Testis (tissue), 3 donors: ENCODE data around the gene ATP6V0A4. TPM values are rescaled to one million over a fixed set of nuclear protein-coding genes. Genes with fewer than 3 reads are reported as not detected.

Experiments
- DNase-seq: peaks from one replicate; pipeline ENCODE4 v3.0.0-alpha.2; 2019
- H3K27ac ChIP-seq, 2 donors: fragments of 200-600 bp; sonication (generic); one replicate each; pipeline ENCODE4 v1.5.1; 2019
- H3K27me3 ChIP-seq: fragments of 200-600 bp; sonication (generic); one replicate; pipeline ENCODE4 v1.5.1; 2019
- H3K36me3 ChIP-seq: fragments of 200-600 bp; sonication (generic); one replicate; pipeline ENCODE4 v1.5.1; 2017; ENCODE audit warnings: low read depth; ENCODE audit errors: missing control alignments
- H3K4me1 ChIP-seq: fragments of 200-600 bp; sonication (generic); one replicate; pipeline ENCODE4 v1.5.1; 2019
- H3K4me3 ChIP-seq, 2 donors: fragments of 200-600 bp; sonication (generic); one replicate each; pipeline ENCODE4 v1.5.1; 2017 to 2019
- H3K9me3 ChIP-seq: fragments of 200-600 bp; sonication (generic); one replicate; pipeline ENCODE4 v1.5.1; 2017
- CTCF ChIP-seq, 3 experiments: fragments of 450-650 bp in 2 of 3; fragments of 200-600 bp in 1 of 3; sonication (generic) in 1 of 3; IDR thresholded peaks; one replicate each; pipeline ENCODE4 v1.5.1; 2016 to 2019; ENCODE audit warnings: antibody characterized with exemption in 3 of 3, mild to moderate bottlenecking in 2 of 3, moderate library complexity in 1 of 3
- POLR2A ChIP-seq: fragments of 450-650 bp; IDR thresholded peaks from one replicate; pipeline ENCODE4 v1.6.1; 2017; ENCODE audit warnings: antibody characterized with exemption, mild to moderate bottlenecking, moderate library complexity
- WGBS, 2 donors: methylation state at CpG; one replicate each; pipeline ENCODE4 v1.1.5; 2018; 5-methylcytosine and 5-hydroxymethylcytosine counted together
- intact Hi-C: fragments of 100-400 bp; cut with DNase I; formaldehyde crosslinking; loops from one replicate; pipeline ENCODE4 v1.15.1; 2023; ENCODE audit warnings: low total_unique reads
- polyA plus RNA-seq: library from polyadenylated mRNA; stranded (reverse); fragments of 350-450 nt; fragmentation: Illumina TruSeq; extraction: RNeasy Lipid Tissue Mini Kit (QIAGEN cat#74804); gene quantifications from one replicate; pipeline ENCODE4 v1.2.3, GENCODE V29; 2014; ENCODE audit warnings: low read depth, low replicate concordance; ENCODE audit not compliant: insufficient read depth
- total RNA-seq, 2 donors: library from RNA; depleted of rRNA; stranded (reverse); fragments of >200 nt; gene quantifications; one replicate each; pipeline ENCODE4 v1.2.3, GENCODE V29; 2016

The ATP6V0A4 gene
- total and polyA plus RNA-seq, 3 donors from 2014 or later: 0.65 to 1.8 (median 0.79) TPM

DNA sequence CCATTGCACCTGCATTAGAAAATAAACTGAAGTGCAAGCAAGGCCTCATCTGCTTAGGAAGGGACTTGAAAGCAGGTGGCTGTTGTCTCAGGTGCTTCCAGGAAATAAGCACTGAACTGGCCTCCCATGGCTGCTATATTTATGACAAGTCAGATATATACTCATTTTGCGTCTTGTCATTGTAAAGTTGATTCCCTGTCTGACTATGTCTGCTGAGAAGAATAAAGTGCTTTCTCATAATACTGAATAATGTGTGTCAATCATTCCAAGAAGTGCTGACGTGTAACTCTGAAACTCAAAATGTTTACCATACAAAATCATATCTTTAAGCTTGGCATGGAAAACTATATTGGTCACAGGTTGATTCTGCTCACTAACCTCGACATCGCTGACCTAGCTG is 51.9 kb downstream of the ATP6V0A4 start:
- WGBS, 2 donors: 92 to 95% methylated on average over 4 of the region's 4 CpGs
- H3K4me3 ChIP-seq: no peak overlapping the region
- H3K36me3 ChIP-seq: no peaks in the 10 kb centered on the region

DNA sequence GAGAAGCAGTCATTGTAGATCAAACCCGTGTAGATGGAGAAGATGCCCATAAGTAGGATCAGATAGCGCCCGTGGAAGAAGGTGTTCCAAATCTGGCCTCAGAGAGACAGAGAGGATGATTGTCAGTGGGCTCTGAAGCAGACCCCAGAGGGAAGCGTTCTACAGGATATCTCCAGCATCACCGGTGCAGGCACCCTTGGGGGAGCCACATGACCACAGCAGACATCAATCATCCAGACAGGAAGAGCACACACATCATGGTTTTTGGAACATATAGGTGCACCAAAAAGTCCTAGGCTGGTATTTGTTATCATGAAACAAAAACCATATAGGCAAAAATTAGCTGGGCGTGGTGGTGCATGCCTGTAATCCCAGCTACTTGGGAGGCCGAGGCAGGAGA is 52.8 kb downstream of the ATP6V0A4 start:
- intact Hi-C loops: no loop called here
- H3K27me3 ChIP-seq: no peaks in the 10 kb centered on the region
- TF ChIP-seq POLR2A (no peak), CTCF (IDR thresholded peaks at IDR 0.05) (no peak)
- no peak overlapping the region for H3K4me3 ChIP-seq
- H3K4me1 ChIP-seq: no peaks in the 10 kb centered on the region
- H3K36me3 ChIP-seq: no peaks in the 10 kb centered on the region
- no peaks in the 10 kb centered on the region for H3K9me3 ChIP-seq
- 92 to 95% methylated on average over 5 to 7 of the region's 7 CpGs for WGBS, 2 donors
- DNase-seq: no peak
- no peak overlapping the region for H3K27ac ChIP-seq

More for the DNA sequence above, 51.9 kb downstream of the ATP6V0A4 start:
- H3K27me3 ChIP-seq: no peaks in the 10 kb centered on the region
- H3K27ac ChIP-seq: no peak overlapping the region
- no peak for DNase-seq
- H3K4me1 ChIP-seq: no peaks in the 10 kb centered on the region
- H3K9me3 ChIP-seq: no peaks in the 10 kb centered on the region
- intact Hi-C loops: no loop called here
- TF ChIP-seq POLR2A: no peak
- no peak for TF ChIP-seq CTCF (IDR thresholded peaks at IDR 0.05)

- no peaks in the 10 kb centered on the region for H3K27me3 ChIP-seq
- DNase-seq: no peak
- H3K4me1 ChIP-seq: no peaks in the 10 kb centered on the region
- H3K4me3 ChIP-seq: no peak overlapping the region
- no peaks in the 10 kb centered on the region for H3K36me3 ChIP-seq
- intact Hi-C loops: no loop called here
- no peaks in the 10 kb centered on the region for H3K9me3 ChIP-seq
- H3K27ac ChIP-seq: no peak overlapping the region
- WGBS, 2 donors: 91 to 99% methylated on average over 5 of the region's 5 CpGs
- TF ChIP-seq POLR2A: no peak
- TF ChIP-seq CTCF (IDR thresholded peaks at IDR 0.05): no peak
Measured at GRCh38 chr7:138741453-138741735, 56.6 kb downstream of the ATP6V0A4 start.

DNA sequence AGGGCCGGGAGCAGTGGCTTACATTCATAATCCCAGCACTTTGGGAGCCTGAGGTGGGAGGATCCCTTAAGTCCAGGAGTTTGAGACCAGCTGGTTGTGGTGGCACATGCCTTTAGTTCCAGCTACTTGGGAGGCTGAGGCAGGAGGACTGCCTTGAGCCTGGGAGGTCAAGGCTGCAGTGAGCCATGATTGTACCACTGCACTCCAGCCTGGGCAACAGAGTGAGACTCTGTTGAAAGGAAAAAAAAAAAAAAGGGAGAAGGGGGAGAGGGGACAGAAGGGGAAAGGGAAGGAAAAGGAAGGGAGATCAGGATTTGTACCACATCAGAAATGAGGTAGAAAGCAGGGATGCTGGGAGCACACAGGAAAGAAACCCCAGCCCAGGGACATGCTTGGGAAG is 58.1 kb downstream of the ATP6V0A4 start:
- intact Hi-C loops: no loop called here
- no peak for TF ChIP-seq CTCF (IDR thresholded peaks at IDR 0.05)

GRCh38 chr7:138738551-138739335 is 59.3 kb downstream of the ATP6V0A4 start:
- Histone ChIP-seq H3K27me3 (no peaks in the 10 kb centered on the region), H3K27ac (no peak overlapping the region), H3K4me1 (no peaks in the 10 kb centered on the region), H3K4me3 (no peak overlapping the region), H3K36me3 (no peaks in the 10 kb centered on the region), H3K9me3 (no peaks in the 10 kb centered on the region)
- DNase-seq: peak; percentile 93
- TF ChIP-seq POLR2A (no peak), CTCF (IDR thresholded peaks at IDR 0.05) (peak; percentile 85 to 89 (median 87))
- intact Hi-C loops: no loop called here
- WGBS, 2 donors: 37 to 38% methylated on average over 14 of the region's 14 CpGs

More for the DNA sequence above, 58.1 kb downstream of the ATP6V0A4 start:
- no peak overlapping the region for H3K4me3 ChIP-seq
- DNase-seq: no peak
- H3K9me3 ChIP-seq: no peaks in the 10 kb centered on the region
- no peaks in the 10 kb centered on the region for H3K27me3 ChIP-seq
- no peaks in the 10 kb centered on the region for H3K4me1 ChIP-seq
- H3K36me3 ChIP-seq: no peaks in the 10 kb centered on the region
- WGBS, 2 donors: 100% methylated on average over 1 of the region's 1 CpG
- no peak overlapping the region for H3K27ac ChIP-seq
